Testis (tissue), 3 donors: ENCODE results near the gene APOBEC3B. TPM values are rescaled to one million over a fixed set of nuclear protein-coding genes. Genes with fewer than 3 reads are reported as not detected.
"Not testable (repeated sequence)": the region's sequence is repeated elsewhere in the genome, so short reads cannot be mapped to it uniquely, and the experiment has no call there.

Source experiments
- DNase-seq: peaks from one replicate; pipeline ENCODE4 v3.0.0-alpha.2; 2019
- H3K27ac ChIP-seq, 2 donors: fragments of 200-600 bp; sonication (generic); one replicate each; pipeline ENCODE4 v1.5.1; 2019
- H3K27me3 ChIP-seq: fragments of 200-600 bp; sonication (generic); one replicate; pipeline ENCODE4 v1.5.1; 2019
- H3K36me3 ChIP-seq: fragments of 200-600 bp; sonication (generic); one replicate; pipeline ENCODE4 v1.5.1; 2017; ENCODE audit warnings: low read depth; ENCODE audit errors: missing control alignments
- H3K4me1 ChIP-seq: fragments of 200-600 bp; sonication (generic); one replicate; pipeline ENCODE4 v1.5.1; 2019
- H3K4me3 ChIP-seq, 2 donors: fragments of 200-600 bp; sonication (generic); one replicate each; pipeline ENCODE4 v1.5.1; 2017 to 2019
- H3K9me3 ChIP-seq: fragments of 200-600 bp; sonication (generic); one replicate; pipeline ENCODE4 v1.5.1; 2017
- POLR2A ChIP-seq: fragments of 450-650 bp; IDR thresholded peaks from one replicate; pipeline ENCODE4 v1.6.1; 2017; ENCODE audit warnings: antibody characterized with exemption, mild to moderate bottlenecking, moderate library complexity
- WGBS, 2 donors: methylation state at CpG; one replicate each; pipeline ENCODE4 v1.1.5; 2018; 5-methylcytosine and 5-hydroxymethylcytosine counted together
- intact Hi-C: fragments of 100-400 bp; cut with DNase I; formaldehyde crosslinking; loops from one replicate; pipeline ENCODE4 v1.15.1; 2023; ENCODE audit warnings: low total_unique reads
- polyA plus RNA-seq: library from polyadenylated mRNA; stranded (reverse); fragments of 350-450 nt; fragmentation: Illumina TruSeq; extraction: RNeasy Lipid Tissue Mini Kit (QIAGEN cat#74804); gene quantifications from one replicate; pipeline ENCODE4 v1.2.3, GENCODE V29; 2014; ENCODE audit warnings: low read depth, low replicate concordance; ENCODE audit not compliant: insufficient read depth
- total RNA-seq, 2 donors: library from RNA; depleted of rRNA; stranded (reverse); fragments of >200 nt; gene quantifications; one replicate each; pipeline ENCODE4 v1.2.3, GENCODE V29; 2016
- TF ChIP-seq, protein P1 (sequence below), 3 experiments: fragments of 450-650 bp in 2 of 3; fragments of 200-600 bp in 1 of 3; sonication (generic) in 1 of 3; IDR thresholded peaks; one replicate each; pipeline ENCODE4 v1.5.1; 2016 to 2019; ENCODE audit warnings: antibody characterized with exemption in 3 of 3, mild to moderate bottlenecking in 2 of 3, moderate library complexity in 1 of 3

Gene APOBEC3B
- total and polyA plus RNA-seq, 3 donors from 2014 or later: 0.69 to 2.0 (median 1.4) TPM

DNA sequence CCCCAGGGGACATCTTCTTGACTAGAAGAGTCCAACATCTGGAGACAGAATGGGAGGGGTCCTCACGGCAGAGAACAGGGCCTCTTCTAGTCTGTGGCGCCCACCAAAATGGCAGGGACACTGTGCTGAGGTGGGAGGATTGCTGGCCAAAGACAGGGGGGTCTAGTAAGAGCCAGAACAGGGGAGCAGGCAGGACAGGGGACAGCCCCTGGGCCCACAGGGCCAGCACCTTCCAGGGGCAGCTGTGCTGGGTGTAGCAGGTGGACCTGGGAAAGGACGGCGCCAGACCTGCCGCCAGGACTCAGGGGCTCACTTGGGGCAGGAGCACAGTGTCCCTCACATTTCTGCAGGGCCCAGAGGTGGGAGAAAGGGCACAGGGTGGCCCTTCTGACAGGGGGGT lies 25.6 kb upstream of the APOBEC3B start:
- H3K4me1 ChIP-seq: no peaks in the 10 kb centered on the region
- H3K4me3 ChIP-seq: no peak overlapping the region
- intact Hi-C loops: no loop called here
- no peaks in the 10 kb centered on the region for H3K27me3 ChIP-seq
- no peaks in the 10 kb centered on the region for H3K36me3 ChIP-seq
- H3K27ac ChIP-seq: no peak overlapping the region
- TF ChIP-seq POLR2A: no peak
- TF ChIP-seq, protein P1, sequence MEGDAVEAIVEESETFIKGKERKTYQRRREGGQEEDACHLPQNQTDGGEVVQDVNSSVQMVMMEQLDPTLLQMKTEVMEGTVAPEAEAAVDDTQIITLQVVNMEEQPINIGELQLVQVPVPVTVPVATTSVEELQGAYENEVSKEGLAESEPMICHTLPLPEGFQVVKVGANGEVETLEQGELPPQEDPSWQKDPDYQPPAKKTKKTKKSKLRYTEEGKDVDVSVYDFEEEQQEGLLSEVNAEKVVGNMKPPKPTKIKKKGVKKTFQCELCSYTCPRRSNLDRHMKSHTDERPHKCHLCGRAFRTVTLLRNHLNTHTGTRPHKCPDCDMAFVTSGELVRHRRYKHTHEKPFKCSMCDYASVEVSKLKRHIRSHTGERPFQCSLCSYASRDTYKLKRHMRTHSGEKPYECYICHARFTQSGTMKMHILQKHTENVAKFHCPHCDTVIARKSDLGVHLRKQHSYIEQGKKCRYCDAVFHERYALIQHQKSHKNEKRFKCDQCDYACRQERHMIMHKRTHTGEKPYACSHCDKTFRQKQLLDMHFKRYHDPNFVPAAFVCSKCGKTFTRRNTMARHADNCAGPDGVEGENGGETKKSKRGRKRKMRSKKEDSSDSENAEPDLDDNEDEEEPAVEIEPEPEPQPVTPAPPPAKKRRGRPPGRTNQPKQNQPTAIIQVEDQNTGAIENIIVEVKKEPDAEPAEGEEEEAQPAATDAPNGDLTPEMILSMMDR (IDR thresholded peaks at IDR 0.05): no peak
- no peak for DNase-seq
- H3K9me3 ChIP-seq: no peaks in the 10 kb centered on the region
- WGBS, 2 donors: 90 to 93% methylated on average over 3 to 5 of the region's 5 CpGs

DNA sequence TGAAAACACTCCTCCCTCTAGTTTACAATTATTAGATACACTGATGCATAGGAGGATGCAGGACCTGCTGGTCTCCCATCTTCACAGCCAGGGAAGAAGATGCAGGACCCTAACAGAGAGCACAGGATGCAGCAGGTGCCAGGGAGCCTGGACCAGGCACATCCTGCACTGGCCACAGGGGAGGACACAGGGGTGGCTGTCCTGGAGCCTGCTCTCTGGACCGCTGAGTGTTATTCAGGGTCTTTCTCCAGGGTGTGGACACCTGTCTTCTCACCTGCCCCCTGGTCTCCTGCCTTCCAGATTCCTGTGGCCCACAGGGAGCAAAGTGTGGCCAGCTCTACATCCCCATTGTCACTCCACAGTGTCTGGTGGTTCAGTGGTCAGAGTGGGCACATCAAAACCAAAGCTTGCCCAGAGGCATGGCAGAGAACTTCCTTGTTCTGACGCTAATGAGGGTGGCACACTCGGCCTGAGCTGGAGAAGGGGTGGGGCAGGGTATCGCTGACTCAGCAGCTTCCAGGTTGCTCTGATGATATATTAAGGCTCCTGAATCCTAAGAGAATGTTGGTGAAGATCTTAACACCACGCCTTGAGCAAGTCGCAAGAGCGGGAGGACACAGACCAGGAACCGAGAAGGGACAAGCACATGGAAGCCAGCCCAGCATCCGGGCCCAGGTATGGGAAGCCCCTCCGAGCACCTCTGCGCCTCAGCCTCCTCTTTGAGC lies 24.9 kb upstream of the APOBEC3B start, which contains the start of gene APOBEC3A:
Gene APOBEC3A, plus strand, starts transcription at position 564 of the 725 bp plus-strand sequence. Its CDS starts 83 bp downstream, at position 647.
- TF ChIP-seq, protein P1 (IDR thresholded peaks at IDR 0.05): no peak
- TF ChIP-seq POLR2A: no peak
- Histone ChIP-seq H3K27me3 (no peaks in the 10 kb centered on the region), H3K9me3 (no peaks in the 10 kb centered on the region), H3K36me3 (no peaks in the 10 kb centered on the region), H3K4me3 (no peak within 1 kb of the TSS), H3K27ac (no peak within 1 kb of the TSS), H3K4me1 (no peaks in the 10 kb centered on the region)
- 90 to 93% methylated on average over 11 of the region's 11 CpGs for WGBS, 2 donors
- intact Hi-C loops: no loop called here
- no peak for DNase-seq

DNA sequence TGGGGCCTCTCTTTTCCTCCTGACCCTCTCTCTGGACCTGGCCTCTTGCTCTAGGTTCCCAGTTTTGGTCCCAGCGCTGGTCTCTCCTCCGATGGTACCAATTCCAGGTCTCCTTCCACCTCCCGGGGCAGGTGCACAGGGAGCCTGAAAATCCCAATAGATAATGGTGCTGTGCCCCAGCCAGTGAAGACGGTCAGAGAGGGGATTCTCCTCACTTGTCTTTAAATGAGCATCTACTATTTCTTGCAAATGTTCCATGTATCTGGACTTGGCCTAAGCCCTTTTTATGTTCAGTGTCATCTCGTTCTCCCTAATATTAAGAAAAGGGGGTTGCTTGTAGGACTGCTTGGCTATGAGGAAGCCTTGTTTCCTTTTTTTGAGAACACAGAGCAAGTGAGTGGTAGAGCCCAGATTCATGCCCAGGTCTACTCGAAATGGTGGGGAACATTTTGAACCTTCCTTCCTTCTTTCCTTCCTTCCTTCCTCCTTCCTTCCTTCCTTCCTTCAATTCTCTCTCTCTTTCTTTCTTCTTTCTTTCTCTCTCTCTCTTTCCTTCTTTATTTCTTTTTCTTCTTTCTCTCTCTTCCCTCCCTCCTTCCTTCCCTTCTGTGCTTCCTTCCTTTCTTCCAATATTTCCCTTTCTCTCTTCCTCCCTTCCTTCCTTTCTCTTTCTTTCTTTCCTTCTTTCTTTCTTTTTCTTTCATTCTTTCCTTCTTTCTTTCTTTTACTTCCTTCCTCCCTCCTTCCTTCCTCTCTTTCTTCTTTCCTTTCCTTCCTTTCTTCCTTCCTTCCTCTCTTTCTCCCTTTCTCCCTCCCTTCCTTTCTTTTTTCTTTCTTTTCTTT lies 24.1 kb upstream of the APOBEC3B start:
- Histone ChIP-seq H3K36me3 (no peaks in the 10 kb centered on the region), H3K27me3 (no peaks in the 10 kb centered on the region), H3K4me1 (no peaks in the 10 kb centered on the region), H3K4me3 (no peak overlapping the region), H3K9me3 (no peaks in the 10 kb centered on the region), H3K27ac (no peak overlapping the region)
- intact Hi-C loops: no loop called here
- no peak for TF ChIP-seq POLR2A
- TF ChIP-seq, protein P1 (IDR thresholded peaks at IDR 0.05): no peak
- WGBS, 2 donors: 88 to 90% methylated on average over 6 of the region's 6 CpGs
- DNase-seq: no peak

DNA sequence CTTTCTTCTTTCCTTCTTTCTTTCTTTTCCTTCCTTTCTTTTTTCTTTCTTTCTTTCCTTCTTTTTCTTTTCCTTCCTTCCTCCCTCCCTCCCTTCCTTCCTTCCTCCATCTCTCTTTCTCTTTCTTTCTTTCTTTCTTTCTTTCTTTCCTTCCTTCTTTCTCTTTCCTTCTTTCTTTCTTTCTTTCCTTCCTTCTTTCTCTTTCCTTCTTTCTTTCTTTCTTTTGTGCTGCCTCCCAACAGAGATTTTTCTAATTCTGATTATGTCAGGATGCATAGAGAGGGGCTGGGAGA lies 23.6 kb upstream of the APOBEC3B start:
- H3K4me3 ChIP-seq, intact Hi-C loops, H3K27me3 ChIP-seq, H3K9me3 ChIP-seq, H3K36me3 ChIP-seq, DNase-seq, H3K27ac ChIP-seq, H3K4me1 ChIP-seq: not testable (repeated sequence)

DNA sequence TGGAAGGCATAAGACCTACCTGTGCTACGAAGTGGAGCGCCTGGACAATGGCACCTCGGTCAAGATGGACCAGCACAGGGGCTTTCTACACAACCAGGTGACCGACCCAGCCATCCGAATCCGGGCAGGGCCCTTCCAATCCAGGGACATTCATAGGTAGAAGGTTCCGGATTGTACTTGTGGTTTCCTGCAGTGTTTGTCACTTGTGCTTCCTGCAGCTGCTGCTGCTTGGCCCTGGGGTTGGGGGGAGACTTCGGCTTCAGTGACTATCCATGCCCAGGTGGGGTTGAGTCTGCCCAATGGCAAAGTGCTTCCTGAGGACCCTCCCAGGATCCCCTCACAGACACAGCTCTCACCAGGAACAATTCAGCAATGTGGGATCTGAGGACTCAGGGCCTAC lies 22.6 kb upstream of the APOBEC3B start:
- H3K4me3 ChIP-seq: no peak overlapping the region
- no peaks in the 10 kb centered on the region for H3K4me1 ChIP-seq
- no peak overlapping the region for H3K27ac ChIP-seq
- TF ChIP-seq POLR2A: no peak
- TF ChIP-seq, protein P1 (IDR thresholded peaks at IDR 0.05): no peak
- 87 to 90% methylated on average over 8 of the region's 8 CpGs for WGBS, 2 donors
- H3K36me3 ChIP-seq: no peaks in the 10 kb centered on the region
- intact Hi-C loops: no loop called here
- no peak for DNase-seq
- H3K9me3 ChIP-seq: no peaks in the 10 kb centered on the region
- no peaks in the 10 kb centered on the region for H3K27me3 ChIP-seq

DNA sequence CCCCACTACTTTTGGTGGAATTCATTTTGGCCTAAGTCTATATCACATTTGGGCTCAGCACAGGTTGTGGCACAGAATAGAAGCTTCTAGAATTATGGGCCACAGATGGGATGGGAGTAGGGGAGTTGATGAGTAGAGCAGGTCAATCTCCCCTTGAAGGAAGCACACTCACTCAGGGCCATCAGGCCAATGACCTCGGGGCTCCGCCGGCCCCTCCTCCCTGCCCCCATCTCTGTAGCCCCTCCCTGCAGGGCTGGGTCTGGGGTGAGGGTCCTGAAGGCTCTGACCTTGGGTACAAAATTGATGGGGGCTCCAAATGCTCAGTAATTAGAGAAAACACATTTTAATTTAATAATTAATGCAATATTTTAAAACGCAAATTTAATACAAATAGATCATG lies 21.5 kb upstream of the APOBEC3B start:
- intact Hi-C loops, H3K9me3 ChIP-seq, DNase-seq, H3K4me3 ChIP-seq, H3K27ac ChIP-seq, H3K27me3 ChIP-seq, H3K36me3 ChIP-seq, H3K4me1 ChIP-seq: not testable (repeated sequence)
- WGBS, 2 donors: 90 to 94% methylated on average over 4 of the region's 4 CpGs

DNA sequence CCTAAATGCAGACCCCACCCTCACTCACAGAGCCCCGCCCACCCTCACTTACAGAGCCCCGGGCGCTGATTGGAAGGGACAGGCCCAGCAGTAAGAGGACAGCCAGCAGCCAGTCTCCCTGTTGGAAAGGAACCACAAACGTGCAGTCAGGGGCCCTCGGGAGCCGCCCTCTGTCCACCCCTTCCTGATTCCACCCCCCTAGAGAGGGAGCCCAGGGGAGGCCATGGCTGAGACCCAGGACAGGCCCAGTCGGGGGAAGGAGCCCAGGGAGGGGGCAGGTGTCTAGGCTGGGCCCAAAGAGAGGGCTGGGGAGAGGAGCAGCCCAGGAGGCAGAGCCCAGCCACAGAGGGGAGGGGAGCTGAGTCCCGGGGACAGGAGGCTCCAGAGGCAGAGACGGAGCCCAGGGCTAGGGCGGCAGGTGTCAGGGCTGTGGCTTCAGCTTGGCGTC lies 18.8 kb upstream of the APOBEC3B start:
- 55% methylated on average over 11 of the region's 11 CpGs; no CpG with 5 or more reads in 1 of the 2 donors for WGBS, 2 donors
- H3K4me3 ChIP-seq, intact Hi-C loops, H3K27ac ChIP-seq, H3K36me3 ChIP-seq, H3K27me3 ChIP-seq, H3K9me3 ChIP-seq, DNase-seq, H3K4me1 ChIP-seq: not testable (repeated sequence)
